ENCODE results near the gene NDUFB8. TPM values are rescaled to one million over a fixed set of nuclear protein-coding genes. Genes with fewer than 3 reads are reported as not detected.
A peak's percentile ranks its signal among the peaks of the same experiment; 100 is the strongest.

The NDUFB8 gene
- total and polyA plus RNA-seq, 8 donors = 35.5 to 156 (median 58.6) TPM

DNA sequence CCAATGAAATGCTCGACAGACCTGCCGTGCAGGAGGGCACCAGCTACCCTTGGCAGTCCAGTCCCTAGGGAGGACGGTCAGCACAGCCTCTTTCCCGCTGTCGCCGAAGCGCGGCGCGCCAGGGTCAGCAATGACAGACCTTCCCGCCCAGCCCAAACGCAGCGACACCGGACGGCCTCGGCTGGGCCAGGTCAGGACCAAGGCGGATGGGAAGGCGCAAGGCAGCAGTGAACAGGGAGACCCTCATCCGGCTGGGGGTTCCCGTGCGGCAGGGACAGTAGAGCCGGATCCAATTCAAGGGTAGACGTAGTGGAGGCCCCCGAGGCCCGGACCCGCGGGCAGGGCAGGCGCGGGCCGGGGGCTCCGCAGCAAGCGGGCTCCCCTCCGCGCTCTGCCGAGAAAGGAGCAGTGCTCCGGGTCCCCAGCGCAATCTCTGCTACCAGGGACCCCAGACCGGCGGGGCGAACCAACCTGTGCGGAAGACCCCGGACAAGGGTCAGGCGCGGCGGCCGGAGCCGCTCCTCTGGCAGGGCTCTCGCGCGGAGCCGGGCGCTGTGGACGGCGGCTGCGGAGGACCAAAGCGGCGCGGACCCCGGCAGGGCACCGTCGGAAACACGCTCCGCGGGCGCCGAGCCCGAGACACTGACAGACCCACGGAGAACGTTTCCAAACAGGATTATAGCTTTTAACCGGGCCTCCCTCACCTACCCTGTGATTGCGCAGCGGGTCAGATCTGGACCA lies 10.2 kb downstream of the NDUFB8 start, which contains the start of gene SEC31B:
Gene SEC31B, minus strand, starts transcription at position 551 of the 741 bp plus-strand sequence. CDS start 2,909 bp downstream, outside the sequence.
- no peak within 1 kb of the TSS for H3K27ac ChIP-seq
- peaks cover 7 to 11% (median 7%) of the 10 kb centered on the region in 3 donors for H3K4me1 ChIP-seq
- H3K9me3 ChIP-seq = no peaks in the 10 kb centered on the region
- TF ChIP-seq, protein P1, sequence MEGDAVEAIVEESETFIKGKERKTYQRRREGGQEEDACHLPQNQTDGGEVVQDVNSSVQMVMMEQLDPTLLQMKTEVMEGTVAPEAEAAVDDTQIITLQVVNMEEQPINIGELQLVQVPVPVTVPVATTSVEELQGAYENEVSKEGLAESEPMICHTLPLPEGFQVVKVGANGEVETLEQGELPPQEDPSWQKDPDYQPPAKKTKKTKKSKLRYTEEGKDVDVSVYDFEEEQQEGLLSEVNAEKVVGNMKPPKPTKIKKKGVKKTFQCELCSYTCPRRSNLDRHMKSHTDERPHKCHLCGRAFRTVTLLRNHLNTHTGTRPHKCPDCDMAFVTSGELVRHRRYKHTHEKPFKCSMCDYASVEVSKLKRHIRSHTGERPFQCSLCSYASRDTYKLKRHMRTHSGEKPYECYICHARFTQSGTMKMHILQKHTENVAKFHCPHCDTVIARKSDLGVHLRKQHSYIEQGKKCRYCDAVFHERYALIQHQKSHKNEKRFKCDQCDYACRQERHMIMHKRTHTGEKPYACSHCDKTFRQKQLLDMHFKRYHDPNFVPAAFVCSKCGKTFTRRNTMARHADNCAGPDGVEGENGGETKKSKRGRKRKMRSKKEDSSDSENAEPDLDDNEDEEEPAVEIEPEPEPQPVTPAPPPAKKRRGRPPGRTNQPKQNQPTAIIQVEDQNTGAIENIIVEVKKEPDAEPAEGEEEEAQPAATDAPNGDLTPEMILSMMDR (IDR thresholded peaks at IDR 0.05) = no peak
- H3K4me3 ChIP-seq = peak within 1 kb of the TSS in 3 of 4 donors; percentile 6 to 48 (median 26)
- ATAC-seq = peak; percentile 66 to 91 (median 79)
- H3K27me3 ChIP-seq = no peaks in the 10 kb centered on the region
- H3K36me3 ChIP-seq = peaks cover 0 to 14% (median 5%) of the 10 kb centered on the region in 3 donors
- intact Hi-C loops (cut with DNase I) = loop anchor here in 2 of 3 donors (5.0 to 10.0 kb wide), 3 partner anchors 75 to 182 kb away; partner anchors contain the start of gene SCD (in 1 of the 2)
- FAIRE-seq = no peak
- DNase-seq = peak; percentile 26 to 80 (median 42)
- WGBS, 2 donors = 9 to 12% methylated on average over 65 to 72 of the region's 72 CpGs

GRCh38 chr10:100518761-100519241 lies 10.9 kb downstream of the NDUFB8 start:
- H3K27me3 ChIP-seq = no peaks in the 10 kb centered on the region
- peaks cover 7 to 11% (median 7%) of the 10 kb centered on the region in 3 donors for H3K4me1 ChIP-seq
- DNase-seq (peak in 5 of 6 donors; percentile 44 to 76 (median 65)), FAIRE-seq (peak; percentile 20), ATAC-seq (peak; percentile 77 to 93 (median 89))
- peaks cover 0 to 10% (median 0%) of the 10 kb centered on the region in 3 donors for H3K36me3 ChIP-seq
- H3K9me3 ChIP-seq = no peaks in the 10 kb centered on the region
- H3K4me3 ChIP-seq = peak overlapping the region in 2 of 4 donors; percentile 6 to 48
- no peak overlapping the region for H3K27ac ChIP-seq
- TF ChIP-seq, protein P1 (IDR thresholded peaks at IDR 0.05) = peak in 3 of 4 donors; percentile 51 to 70 (median 67)
- intact Hi-C loops (cut with DNase I) = loop anchor here in 2 of 3 donors (5.0 to 10.0 kb wide), 2 partner anchors 74 to 182 kb away; no protein-coding TSS in a partner anchor
- WGBS, 2 donors = 6 to 7% methylated on average over 7 of the region's 7 CpGs

GRCh38 chr10:100516847-100517246 lies 12.8 kb downstream of the NDUFB8 start:
- no peaks in the 10 kb centered on the region for H3K9me3 ChIP-seq
- peaks cover 7 to 11% (median 7%) of the 10 kb centered on the region in 3 donors for H3K4me1 ChIP-seq
- intact Hi-C loops (cut with DNase I) = loop anchor here in 2 of 3 donors (5.0 to 10.0 kb wide), 2 partner anchors 72 to 180 kb away; no protein-coding TSS in a partner anchor
- no peaks in the 10 kb centered on the region for H3K27me3 ChIP-seq
- no peak overlapping the region for H3K27ac ChIP-seq
- ATAC-seq (no peak), FAIRE-seq (no peak), DNase-seq (no peak)
- H3K36me3 ChIP-seq = no peaks in the 10 kb centered on the region
- WGBS, 2 donors = 63 to 69% methylated on average over 2 of the region's 2 CpGs
- no peak overlapping the region for H3K4me3 ChIP-seq
- TF ChIP-seq, protein P1 (IDR thresholded peaks at IDR 0.05) = no peak

- TF ChIP-seq, protein P1 (IDR thresholded peaks at IDR 0.05) = no peak
- Histone ChIP-seq H3K27me3 (no peaks in the 10 kb centered on the region), H3K9me3 (no peaks in the 10 kb centered on the region), H3K4me3 (no peak overlapping the region), H3K36me3 (no peaks in the 10 kb centered on the region), H3K27ac (no peak overlapping the region), H3K4me1 (peaks cover 7 to 11% (median 7%) of the 10 kb centered on the region in 3 donors)
- no peak for ATAC-seq
- intact Hi-C loops (cut with DNase I) = loop anchor here in 2 of 3 donors (5.0 to 10.0 kb wide), 2 partner anchors 71 to 178 kb away; no protein-coding TSS in a partner anchor
- no peak for FAIRE-seq
- no peak for DNase-seq
- WGBS, 2 donors = 66 to 72% methylated on average over 3 of the region's 3 CpGs
Observed at GRCh38 chr10:100515612-100516011, 14.1 kb downstream of the NDUFB8 start.
